NCI-H2227 (cell line): ENCODE measurements around the gene SMTNL1.
"Not testable (repeated sequence)": the region's sequence is repeated elsewhere in the genome, so short reads cannot be mapped to it uniquely, and the experiment has no call there.

ENCODE experiments used
- DNase-seq: peaks from one replicate; lab custom pipeline; 2025; ENCODE audit not compliant: unreplicated experiment; lab: John Stamatoyannopoulos, UW

The SMTNL1 gene

DNA sequence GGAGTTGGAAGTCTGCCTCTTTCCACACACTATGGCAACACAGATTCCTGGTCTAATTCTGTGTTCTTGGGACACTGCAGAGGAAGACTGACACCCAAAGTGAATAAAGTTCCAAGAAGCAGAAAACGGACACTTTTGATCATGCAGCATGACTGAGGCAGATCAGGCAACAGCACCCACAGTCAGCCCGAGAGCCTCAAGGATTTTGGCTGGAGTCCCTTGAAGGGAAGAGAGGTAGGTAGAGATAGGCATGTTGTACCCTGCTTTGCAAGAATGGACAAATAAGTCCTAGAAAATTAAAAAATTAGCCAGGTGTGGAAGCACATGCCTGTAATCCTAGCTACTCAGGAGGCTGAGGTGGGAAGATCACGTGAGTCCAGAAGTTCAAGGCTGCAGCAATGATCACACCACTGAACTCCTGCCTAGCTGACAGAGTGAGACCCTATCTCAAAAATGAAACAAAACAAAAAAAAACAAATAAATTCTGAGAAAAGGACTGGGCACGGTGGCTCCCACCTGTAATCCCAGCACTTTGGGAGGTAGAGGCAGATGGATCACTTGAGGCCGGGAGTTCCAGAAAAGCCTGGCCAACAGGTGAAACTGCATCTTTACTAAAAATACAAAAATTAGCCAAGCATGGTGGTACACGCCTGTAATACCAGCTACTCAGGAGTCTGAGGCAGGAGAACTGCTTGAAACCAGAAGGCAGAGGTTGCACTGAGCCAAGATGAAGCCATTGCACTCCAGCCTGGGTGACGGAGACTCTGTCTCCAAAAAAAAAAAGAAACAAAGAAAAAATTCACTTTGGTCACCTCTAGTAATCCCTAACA lies 28.8 kb upstream of the SMTNL1 start:
- DNase-seq: no peak

DNA sequence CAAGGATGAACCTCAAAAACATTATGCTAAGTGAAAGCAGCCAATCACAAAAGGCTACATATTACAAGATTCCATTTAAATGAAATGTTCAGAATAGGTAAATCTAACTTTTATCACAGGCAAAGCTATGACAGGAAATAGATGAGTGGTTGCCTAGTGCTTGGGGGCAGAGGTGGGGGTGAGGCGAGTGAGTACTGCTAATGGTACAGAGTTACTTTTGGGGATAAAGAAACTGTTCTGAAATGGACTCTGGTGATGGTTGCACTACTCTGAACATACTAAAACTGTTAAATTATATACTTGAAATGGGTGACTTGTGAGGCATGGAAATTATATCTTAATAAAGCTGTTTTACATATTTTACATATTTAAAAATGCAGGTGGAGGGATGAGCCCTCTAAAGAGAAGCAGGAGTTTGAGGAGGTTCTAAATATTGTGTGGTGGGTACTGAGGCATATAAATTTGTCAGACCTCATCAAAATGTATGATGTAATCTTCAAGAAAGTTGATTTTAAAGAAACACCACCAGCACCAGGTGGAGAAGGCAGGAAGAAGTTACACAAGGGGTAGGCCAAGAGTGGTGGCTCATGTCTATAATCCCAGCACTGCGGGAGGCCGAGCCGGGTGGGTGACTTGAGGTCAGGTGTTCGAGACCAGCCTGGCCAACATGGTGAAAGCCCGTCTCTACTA lies 25.5 kb upstream of the SMTNL1 start:
- no peak for DNase-seq

DNA sequence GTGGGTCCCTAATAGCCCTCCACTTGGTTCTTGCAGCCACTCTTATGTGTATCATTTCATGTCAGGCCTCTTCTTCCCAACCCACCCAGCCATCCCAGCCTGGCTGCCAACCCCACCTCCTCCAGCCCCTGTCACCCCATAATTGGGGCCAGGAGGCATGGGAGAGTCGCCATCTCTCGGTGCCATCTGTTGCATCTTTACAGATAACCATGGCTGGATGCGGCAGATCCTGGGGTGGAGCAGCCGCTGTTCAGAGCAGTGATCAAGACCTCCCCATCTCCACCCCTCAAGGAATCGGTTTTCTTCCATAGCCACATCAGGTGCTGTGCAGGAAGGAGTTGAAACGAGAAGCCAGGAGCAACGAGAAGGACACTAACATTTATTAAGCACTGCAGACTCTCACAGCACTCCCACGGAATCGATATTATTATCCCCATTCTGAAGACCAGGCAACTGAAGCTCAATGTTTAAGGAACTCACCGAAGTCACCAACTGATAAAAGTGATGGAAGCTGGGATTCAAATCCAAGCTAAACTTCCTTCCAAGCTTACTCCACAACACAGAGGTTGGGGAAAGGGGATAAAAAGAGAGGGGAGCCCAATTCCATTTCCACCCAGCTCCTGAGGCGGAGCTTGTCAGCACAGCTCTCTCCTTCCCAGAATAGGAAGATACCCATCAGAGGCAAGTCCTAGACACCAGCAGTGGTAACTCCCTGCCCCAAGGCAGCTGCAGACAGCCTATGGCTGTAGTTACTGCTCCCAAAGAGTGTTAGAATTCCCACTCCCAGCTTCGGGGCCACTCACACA lies 24.5 kb upstream of the SMTNL1 start:
- no peak for DNase-seq

DNA sequence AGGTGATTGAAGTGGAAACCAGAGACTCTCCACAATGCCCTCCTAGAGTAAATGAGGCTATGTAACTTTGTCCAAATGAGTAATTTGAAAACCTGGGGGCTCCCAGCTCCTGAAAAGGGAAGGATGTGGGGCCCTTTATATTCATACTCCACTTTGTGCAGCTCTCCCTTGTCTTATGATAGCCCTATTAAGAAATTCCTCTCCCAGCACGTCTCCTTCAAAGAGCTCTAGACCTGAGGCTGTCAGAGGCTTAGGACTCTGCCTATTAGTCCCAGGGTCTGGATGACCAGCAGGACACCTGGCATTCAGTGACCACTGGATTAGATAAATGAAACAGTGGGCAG lies 24.0 kb upstream of the SMTNL1 start:
- DNase-seq: no peak

DNA sequence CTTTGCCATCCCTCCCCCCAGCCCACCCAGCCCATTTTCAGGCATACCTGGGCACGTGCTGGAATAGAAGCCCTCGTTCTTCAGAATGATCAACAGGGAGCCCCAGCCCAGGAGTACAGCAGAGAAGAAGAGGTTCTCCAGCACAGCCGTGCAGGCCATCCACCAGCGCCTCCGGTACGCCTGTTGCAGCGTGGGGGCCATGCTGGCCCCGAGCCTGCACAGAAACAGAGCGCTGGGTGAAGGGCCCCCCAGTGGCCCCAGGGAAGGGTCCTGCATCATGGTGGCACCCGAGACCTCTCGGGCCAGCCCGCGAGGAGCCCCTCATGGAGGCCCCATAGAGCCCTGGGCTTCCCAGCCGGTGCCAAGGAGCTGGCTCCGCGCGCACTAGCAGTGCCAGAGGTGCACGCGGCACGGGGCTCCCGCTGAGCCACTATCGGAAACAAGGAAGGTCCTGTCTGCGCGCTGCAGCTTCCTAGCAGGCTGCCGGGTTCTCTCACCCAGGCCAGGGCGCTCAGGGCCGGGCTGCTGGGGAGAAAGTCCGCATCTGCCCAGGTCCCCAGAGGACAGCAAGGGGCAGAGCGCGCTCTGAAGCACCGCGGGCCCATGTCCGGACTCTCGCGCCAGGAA lies 23.4 kb upstream of the SMTNL1 start:
- DNase-seq: peak; percentile 30

DNA sequence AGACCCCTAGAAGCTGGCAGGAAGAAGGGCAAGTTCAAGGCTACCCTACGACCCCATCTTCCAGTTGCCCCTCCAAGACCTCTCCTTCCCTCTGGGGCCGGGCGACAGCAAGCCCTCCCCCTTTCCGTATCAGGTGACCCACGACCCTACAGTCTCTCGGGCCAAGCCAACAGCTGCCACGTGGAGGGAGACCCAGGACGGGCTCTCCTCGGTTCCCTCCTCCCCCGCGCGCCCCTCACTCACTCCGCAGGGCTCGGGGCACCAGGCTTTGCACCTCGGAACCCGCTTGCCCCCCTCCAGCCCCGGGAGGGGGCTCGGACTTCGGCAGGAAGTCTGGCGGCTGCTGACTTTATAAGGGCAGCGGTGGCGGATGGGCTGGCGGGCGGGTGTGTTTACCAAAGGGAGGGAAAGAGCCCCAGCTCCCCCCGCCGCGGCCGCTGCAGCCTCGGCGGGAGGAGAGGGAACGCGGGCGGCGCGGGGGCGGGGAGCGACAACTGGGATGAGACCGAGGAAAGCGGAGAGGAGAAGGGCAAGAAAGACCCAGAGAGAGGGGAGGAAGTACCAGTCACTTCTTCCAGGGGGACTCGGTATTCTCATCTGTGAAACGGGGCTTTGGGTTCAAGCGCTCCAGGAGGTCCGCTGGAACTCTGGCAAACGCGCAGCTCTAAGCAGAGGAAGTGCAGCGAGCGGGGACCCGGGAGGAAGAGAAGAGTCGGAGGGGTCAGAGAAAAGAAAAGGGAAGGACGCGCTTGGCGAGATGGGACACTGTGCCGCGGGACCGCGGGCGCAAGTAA lies 22.7 kb upstream of the SMTNL1 start:
- DNase-seq: peak; percentile 45

DNA sequence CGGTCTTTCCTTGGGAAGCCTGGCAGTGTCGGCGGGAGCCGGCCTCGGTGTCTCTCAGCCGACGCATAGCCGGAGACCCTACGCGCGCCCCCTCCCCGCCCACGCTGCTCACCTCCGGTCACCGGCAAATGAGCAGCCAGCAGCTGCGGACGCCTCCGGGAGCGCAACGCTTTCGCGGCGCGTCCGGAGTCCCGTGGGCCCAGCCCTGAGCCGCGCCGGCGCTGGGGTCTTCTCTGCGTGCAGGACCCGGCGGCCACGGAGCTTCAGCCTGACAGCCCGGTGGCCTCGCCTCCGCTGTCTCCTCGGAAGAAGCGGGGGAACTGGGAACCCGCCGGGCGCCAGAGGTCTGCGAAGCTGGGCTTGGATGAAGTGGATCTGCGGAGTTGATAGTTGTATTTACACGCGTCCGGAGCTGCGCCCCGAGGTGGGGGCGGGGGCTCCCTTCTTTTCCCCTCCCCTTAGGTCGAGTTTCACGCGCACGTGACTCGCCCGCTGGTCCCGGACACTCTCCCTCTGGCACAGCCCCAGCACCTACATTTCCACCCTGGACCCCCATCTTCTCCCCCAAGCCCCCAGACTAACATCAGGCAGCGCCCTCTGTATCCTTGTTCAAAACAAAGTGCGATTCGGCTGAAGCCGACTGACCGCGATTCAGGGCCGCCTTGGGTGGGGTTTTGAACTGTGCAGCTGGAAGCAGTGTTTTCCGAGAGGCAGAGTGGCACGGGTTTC lies 21.9 kb upstream of the SMTNL1 start, which contains the start of gene SLC43A1:
SLC43A1 (minus strand) TSS at position 371 of the 729 bp plus-strand sequence. CDS start 1,591 bp downstream, outside the sequence.
- DNase-seq: peak; percentile 58

DNA sequence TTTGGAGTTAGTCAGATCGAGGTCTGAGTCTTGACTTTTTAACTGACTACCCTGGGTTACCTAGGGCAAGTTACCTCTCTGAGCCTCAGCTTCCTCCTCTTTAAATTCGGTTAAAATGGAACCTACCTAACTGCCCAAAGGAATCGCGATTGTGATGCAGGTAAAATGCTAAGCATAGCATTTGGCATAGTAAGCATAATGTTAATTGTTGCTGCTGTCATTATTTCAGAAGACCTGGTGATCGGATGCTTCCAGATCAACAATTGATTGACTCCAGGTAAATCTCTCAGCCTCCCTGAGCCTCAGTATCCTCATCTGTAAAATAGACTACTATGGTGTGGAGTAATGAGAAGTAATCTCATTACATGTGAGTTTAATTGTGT lies 21.3 kb upstream of the SMTNL1 start:
- DNase-seq: no peak

DNA sequence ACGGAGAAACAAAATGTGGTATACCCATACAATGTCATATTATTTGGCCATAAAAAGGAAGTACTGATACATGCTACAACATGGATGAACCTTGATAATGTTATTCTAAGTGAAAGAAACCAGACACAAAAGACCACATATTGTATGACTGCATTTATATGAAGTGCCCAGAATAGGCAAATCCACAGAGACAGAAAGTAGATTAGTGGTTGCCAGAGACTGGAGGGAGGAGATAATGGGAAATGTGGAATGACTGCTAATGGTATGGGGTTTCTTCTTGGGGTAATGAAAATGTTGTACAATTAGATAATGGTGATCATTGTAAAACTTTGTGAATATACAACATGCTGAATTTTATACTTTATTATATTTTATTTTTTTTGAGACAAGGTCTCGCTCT lies 16.3 kb upstream of the SMTNL1 start:
- no peak for DNase-seq

DNA sequence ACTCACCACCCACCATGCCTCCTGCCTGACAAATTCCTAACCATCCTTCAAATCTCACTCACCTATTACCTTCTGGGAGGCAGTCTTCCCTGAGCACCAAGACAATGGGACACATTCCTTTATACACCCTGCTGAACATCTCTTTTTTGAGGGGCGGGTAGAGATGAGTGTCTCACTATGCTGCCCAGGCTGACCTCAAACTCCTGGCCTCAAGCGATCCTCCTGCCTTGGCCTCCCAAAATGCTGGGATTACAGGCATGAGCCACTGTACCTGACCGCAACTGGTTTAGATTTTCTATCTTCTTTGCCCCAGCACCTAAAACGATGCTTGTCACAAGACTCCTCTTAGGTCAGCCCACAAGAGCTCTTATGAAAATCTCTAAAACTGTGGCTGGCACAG lies 14.0 kb upstream of the SMTNL1 start:
- DNase-seq: no peak

DNA sequence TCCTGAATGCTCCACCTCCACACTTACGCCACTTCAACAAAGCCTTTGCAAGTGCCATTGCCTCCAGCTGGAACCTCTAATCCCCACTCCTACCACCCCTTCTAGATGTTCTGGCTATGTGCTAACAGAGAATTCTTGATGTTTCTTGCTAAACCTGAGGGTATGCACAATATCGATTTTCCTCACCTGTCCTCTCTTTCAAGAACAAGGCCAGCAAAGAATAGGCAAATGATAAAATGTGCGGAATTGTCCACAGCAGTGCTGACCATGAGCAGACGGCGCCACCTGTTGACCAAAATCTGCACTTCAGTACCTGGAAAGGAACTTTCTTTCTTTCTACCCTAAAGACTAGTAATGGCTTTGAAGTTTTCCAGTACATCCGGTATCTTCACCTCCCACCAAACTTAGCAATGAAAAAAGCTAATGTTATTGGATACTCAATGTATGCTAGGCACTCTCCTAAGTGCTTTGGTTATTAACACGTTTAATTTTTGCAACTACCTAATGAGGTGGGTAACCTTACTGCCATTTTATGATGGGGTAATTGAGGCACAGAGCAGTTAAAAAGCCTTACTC lies 10.3 kb upstream of the SMTNL1 start:
- peak; percentile 82 for DNase-seq

DNA sequence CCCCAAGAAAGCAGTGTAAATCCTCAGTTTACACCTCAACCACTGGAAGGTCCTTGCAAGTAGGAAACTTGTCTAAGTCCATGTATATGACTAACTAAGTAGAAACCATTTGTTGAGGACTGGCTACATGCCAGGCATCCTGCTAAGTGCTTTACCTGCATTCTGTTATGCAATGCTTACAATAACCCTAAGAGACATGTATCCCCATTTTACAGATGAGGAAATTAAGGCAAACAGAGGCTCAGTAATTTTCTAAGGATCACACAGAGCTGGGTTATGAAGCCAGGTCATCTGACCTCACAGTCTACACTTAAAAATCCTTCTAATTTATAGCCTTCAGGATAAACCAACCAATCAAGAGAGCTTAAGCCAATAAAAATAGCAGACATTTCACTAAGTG lies 8.4 kb upstream of the SMTNL1 start:
- no peak for DNase-seq

DNA sequence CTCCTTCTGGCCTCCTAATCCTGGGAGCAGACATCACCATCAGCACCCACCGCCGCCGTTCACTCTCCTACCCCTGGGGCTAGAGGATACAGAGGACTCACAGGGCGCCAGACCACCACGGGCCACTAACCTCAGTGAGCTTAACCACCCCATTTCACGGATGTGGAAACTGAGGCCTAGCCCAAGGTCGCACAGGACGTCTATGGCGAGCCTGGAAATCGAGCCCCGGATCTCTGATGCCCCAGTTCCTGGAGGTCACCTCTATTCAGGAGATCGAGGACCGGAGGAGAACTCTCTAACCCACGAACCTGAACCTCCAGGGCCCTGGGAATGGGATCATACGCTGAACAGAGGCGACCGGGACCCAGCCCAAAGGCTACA lies 7.2 kb upstream of the SMTNL1 start:
- peak; percentile 34 for DNase-seq

DNA sequence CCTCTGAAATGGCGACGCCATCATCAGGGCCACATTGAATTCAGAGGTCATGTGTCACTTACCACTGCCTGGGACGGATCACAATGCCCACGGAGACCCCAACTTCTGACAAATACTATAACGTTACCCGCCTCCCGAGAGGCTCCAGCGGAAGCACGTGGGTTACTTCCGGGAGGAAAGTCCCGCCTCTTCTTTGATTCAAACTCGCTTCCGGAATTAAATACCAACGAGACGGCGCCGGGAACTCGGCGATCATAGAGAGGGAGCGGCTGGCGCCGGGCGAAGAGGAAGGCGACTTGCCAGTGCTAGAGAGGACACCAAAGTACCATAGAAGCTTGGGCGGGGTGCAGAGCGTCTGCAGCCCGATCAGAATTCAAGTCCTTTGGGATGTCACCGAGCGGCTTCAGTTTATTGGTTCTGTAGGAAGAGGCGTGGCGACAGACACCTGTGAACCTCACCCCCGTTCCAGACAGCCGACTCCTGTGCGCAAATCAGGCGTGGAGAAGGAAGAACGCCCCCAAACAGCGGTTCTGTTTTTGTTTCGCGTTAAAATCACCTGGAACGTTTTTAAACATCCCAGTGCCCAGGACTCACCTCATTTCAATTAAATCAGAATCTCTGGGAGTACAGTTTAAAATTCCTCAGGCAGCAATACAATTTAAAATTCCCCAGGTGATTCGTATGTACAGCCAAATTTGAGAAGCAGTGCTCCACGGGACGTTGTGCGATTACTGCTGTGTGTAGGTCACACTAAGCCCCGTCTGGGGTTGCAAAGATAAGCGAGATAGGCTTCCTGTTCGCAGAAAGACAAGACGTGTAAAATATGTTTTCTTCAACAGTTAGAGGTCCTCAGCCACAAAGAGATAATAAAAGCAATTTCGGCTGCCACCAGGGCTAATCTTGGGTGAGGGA lies 6.5 kb upstream of the SMTNL1 start, which contains the start of gene TIMM10:
TIMM10 (minus strand) TSS at position 159 of the 912 bp plus-strand sequence. CDS start 565 bp downstream, outside the sequence.
- peak; percentile 99 for DNase-seq

DNA sequence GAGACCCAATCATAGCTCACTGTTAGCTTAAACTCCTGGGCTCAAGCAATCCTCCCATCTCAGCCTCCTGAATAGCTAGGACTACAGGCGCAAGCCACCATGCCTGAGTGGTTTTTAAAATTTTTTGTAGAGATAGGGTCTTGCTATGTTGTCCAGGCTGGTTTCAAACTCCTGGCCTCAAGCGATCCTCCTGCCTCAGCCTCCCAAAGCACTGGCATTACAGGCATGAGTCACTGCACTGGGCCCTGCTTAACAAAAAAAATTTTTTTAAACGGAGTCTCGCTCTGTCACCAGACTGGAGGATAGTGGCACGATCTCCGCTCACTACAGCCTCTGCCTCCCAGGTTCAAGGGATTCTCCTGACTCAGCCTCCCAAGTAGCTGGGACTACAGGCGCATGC lies 2.9 kb upstream of the SMTNL1 start:
- not testable (repeated sequence) for DNase-seq

DNA sequence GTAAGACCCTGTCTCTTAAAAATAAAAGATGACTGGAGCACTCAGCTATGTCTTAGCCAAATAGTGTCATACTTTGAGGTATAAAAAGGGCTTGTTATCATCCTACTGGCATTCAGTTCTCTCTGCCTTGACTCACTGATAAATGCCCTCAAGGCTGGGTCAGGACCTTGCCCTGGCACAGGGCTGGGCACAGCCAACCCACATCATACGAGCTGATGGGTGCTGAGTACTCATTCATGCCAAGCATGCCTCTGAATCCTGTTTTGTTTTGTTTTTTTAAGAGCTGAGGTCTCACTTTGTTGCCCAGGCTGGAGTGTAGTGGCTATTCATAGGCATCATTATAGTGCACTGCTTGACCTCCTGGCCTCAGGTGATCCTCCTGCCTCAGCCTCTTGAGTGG lies 1.9 kb downstream of the SMTNL1 start:
- no peak for DNase-seq

DNA sequence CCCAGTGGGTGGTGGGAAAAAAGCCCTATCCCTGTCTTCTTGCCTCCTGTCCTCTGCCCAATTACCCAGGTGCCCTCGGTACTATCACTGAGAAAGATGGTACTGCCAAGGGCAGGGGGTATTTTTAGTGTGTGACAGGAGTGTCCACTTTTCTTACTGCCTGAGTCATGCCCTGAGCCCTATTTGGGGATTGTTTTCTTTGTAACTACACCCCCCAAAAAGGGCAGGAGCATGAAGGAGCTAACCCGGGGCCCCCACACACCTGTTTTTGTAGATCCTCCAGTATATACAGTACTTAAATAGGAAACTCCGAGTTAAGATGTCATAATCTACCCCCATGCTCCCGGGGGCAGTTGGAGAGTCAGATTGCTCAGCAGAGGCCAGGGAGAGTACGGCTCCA lies 3.8 kb downstream of the SMTNL1 start:
- DNase-seq: no peak

DNA sequence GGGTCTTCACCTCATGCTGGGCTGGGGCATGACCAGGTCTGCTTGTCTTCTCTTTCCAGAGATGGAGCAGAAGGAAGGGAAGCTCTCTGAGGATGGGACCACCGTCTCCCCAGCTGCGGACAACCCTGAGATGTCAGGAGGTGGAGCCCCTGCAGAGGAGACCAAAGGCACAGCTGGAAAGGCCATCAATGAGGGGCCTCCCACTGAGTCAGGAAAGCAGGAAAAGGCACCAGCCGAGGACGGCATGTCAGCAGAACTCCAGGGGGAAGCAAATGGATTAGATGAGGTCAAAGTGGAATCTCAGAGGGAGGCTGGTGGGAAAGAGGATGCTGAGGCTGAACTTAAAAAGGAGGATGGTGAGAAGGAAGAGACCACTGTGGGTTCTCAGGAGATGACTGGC lies 5.2 kb downstream of the SMTNL1 start:
- DNase-seq: no peak
